HG03095 (cell line): Measurements from ENCODE around the gene SYT2.
"Not testable (repeated sequence)": the region's sequence is repeated elsewhere in the genome, so short reads cannot be mapped to it uniquely, and the experiment has no call there.

Source experiments
- ATAC-seq: cut with Tn5 transposase; IDR thresholded peaks from one replicate; pipeline ENCODE4 v1.9.1; 2021; ENCODE audit warnings: moderate library complexity; ENCODE audit not compliant: unreplicated experiment

The SYT2 gene

DNA sequence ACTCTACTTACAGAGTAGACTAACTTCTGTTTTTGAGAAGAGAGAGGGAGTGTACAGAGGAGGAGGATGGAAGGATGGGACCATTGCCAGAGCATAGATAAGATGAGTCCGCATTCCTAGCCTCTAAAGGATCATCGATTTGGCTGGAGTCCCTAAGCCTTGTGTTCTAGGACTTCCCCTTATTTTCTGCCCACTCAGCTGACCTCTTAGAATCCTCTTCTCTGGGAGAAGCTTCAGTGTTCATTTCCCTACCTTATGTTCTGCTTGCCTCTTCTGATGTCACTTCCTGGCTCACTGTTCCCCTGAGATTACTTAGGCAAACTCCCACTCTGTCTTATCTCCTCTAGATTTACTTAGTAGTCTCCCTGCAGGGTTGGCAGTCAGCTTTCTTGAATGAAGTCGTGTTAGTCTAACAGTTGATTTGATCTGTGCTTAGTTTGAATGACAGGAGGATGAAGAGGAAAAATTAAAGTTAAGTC, 156.7 kb downstream of the SYT2 start:
- ATAC-seq = no peak

DNA sequence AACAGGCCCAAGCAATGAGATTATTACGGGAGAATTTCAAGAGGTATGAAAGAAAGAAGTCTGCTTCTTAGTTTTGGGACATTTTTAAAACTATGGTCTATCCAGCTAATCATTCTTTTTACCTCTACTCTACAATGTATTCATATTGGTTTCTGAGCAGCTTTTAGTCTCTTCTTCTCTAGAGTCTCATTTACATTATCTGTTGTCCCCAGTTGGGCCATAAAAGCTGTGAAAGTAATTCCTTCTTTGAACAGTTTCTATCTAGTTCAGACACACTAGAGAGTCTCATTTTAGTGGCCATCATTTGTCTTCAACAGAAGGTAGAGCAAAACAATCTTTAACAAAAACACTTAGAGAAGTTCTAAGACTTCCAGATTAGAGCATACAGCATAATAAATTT, 157.2 kb downstream of the SYT2 start:
- ATAC-seq = not testable (repeated sequence)

DNA sequence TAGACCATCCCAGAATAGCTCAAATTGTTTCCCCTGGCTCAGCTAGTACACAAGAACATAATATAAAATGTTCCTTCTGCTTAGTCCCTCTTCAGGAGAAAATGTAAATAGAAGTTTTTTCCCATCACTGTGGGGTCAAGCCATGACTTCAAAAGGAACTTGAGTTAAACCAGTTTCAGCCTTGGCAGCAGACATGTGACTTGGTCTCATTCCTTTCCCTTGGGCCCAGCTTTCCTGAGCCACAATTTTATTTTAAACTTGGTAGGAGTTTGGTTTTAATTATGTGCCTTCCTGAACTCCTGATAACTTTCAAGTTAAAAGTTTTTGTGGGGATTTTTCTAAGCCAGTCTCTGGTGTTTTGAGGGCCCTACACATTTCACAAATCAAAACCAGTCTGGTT, 157.6 kb downstream of the SYT2 start:
- not testable (repeated sequence) for ATAC-seq

- ATAC-seq = no peak
Observed at GRCh38 chr1:202551683-202552082, 158.6 kb downstream of the SYT2 start.

- not testable (repeated sequence) for ATAC-seq
Observed at GRCh38 chr1:202550088-202550487, 160.2 kb downstream of the SYT2 start.

DNA sequence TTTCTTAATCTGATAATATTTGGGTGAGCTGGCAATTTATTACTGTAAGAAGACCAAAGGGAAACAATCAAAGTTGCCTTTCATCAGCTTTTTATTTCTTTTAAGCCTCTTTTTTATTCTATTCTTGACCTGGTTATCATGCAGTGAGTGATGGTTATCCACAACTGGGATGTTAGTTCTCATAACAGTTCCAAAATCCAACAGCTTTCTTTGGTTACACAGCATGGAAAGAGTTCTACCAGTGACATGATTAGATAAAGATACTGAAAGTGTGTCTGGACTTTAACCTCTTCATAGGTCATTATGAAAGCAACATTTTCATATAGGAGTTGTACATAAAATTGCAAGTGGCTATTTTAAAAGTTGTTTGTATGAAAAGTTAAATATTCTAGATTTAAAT, 163.0 kb downstream of the SYT2 start:
- no peak for ATAC-seq

GRCh38 chr1:202546796-202547195, 163.5 kb downstream of the SYT2 start:
- ATAC-seq = peak; percentile 91

GRCh38 chr1:202546377-202546776, 163.9 kb downstream of the SYT2 start:
- ATAC-seq = not testable (repeated sequence)

- ATAC-seq = not testable (repeated sequence)
Observed at GRCh38 chr1:202545647-202546303, 164.5 kb downstream of the SYT2 start.

GRCh38 chr1:202544766-202545449, 165.3 kb downstream of the SYT2 start:
- ATAC-seq = not testable (repeated sequence)

DNA sequence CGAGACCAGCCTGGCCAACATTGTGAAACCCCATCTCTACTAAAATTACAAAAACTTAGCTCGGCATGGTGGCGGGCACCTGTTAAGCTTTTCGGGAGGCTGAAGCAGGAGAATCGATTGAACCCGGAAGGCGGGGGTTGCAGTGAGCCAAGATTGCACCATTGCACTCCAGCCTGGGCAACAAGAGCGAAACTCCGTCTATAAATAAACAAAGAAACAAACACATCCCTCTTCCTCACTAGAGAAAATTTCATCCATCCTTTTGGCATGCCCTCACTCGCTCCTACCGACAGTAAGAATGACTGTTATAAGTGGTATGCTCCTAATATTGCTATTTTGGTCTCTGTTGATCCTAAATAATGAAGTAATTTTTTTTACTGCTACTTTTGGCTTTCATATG, 166.7 kb downstream of the SYT2 start:
- ATAC-seq = not testable (repeated sequence)

DNA sequence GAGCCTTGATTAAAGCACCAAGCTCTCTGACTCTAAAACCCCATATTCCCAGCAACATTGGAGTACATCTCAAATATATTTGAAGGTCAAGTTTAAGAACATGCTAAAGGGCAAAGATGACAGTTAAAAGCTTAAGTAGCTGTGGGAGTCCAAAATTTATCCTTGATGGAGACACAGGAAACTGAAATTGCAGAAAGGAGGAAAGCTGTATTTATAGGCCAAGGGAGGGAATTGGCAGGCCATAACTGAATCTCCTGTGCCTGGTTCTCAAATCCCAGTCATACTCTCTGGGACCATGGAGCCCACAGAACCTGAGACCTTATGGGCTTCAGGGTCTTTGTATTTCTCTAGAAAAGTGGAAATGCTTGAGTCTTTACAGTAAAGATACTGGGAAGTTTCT, 167.8 kb downstream of the SYT2 start:
- ATAC-seq = not testable (repeated sequence)

DNA sequence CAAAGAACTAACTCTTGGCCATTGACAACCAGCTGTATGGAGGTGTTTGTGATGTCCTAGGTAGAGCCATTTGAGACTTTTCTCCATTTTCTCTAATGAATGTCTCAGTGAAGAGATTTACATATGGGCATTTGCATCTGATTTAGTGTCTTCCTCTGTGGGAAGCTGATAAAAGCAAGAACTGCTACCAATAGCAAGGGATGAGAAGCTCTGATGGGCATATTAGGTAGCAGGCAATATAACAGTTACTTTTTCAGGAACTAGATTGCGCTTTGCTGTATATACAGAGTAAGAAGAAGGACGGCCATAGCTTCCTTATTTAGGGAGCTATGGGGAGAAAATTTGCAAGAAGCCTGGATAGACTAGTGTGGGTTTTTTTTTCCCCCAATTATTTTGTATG, 169.4 kb downstream of the SYT2 start:
- not testable (repeated sequence) for ATAC-seq
